HEK293 (cell line): ENCODE results near the gene DENND1A.

Experiments used
- BCL11A ChIP-seq: fragments of 450-650 bp; formaldehyde crosslinking; IDR thresholded peaks from 2 replicates; pipeline ENCODE4 v1.5.1; 2016; ENCODE audit warnings: low read depth, missing biosample characterization, missing genetic modification characterization
- CTCF ChIP-seq: fragments of 450-650 bp; formaldehyde crosslinking; IDR thresholded peaks from 2 replicates; pipeline ENCODE4 v1.5.1; 2016; ENCODE audit warnings: missing biosample characterization, missing genetic modification characterization
- EGR2 ChIP-seq: fragments of 450-650 bp; formaldehyde crosslinking; IDR thresholded peaks from 2 replicates; pipeline ENCODE4 v1.5.1; 2016; ENCODE audit warnings: low read depth, missing biosample characterization, missing genetic modification characterization
- PRDM10 ChIP-seq: fragments of 450-650 bp; formaldehyde crosslinking; IDR thresholded peaks from 2 replicates; pipeline ENCODE4 v1.5.1; 2016; ENCODE audit warnings: missing biosample characterization, missing genetic modification characterization
- SP2 ChIP-seq: fragments of 450-650 bp; formaldehyde crosslinking; IDR thresholded peaks from 2 replicates; pipeline ENCODE4 v1.5.1; 2016; ENCODE audit warnings: missing biosample characterization, missing genetic modification characterization
- YY1 ChIP-seq: fragments of 450-650 bp; formaldehyde crosslinking; IDR thresholded peaks from 2 replicates; pipeline ENCODE4 v1.5.1; 2018; ENCODE audit warnings: missing biosample characterization, missing genetic modification characterization
- ZBTB11 ChIP-seq: fragments of 450-650 bp; formaldehyde crosslinking; conservative IDR thresholded peaks from 2 replicates; pipeline ENCODE4 v1.5.1; 2016; ENCODE audit warnings: low read depth, missing biosample characterization, missing genetic modification characterization
- ZNF18 ChIP-seq: fragments of 450-650 bp; formaldehyde crosslinking; IDR thresholded peaks from 2 replicates; pipeline ENCODE4 v1.5.1; 2016; ENCODE audit warnings: missing biosample characterization, missing genetic modification characterization
- ZNF747 ChIP-seq: fragments of 450-650 bp; formaldehyde crosslinking; IDR thresholded peaks from 2 replicates; pipeline ENCODE4 v1.5.1; 2016; ENCODE audit warnings: missing biosample characterization, missing genetic modification characterization

- no peak for TF ChIP-seq CTCF
- no peak for TF ChIP-seq PRDM10 (tag by site-specific recombination)
- no peak for TF ChIP-seq SP2 (tag by site-specific recombination)
- no peak for TF ChIP-seq ZBTB11
- TF ChIP-seq ZNF747 (tag by site-specific recombination), result no peak
- no peak for TF ChIP-seq BCL11A (tag by site-specific recombination)
- no peak for TF ChIP-seq YY1 (tag by site-specific recombination)
- TF ChIP-seq ZNF18 (tag by site-specific recombination), result no peak
- no peak for TF ChIP-seq EGR2 (tag by site-specific recombination)
Observed at GRCh38 chr9:123773783-123774182, 156.1 kb downstream of the DENND1A start.
